Choroid plexus epithelial cell (primary cell): Measurements from ENCODE around the gene GASK1A.
A peak's percentile ranks its signal among the peaks of the same experiment; 100 is the strongest.

Source experiments
- DNase-seq: peaks from one replicate; pipeline ENCODE4 v3.0.0-alpha.2; 2010; ENCODE audit warnings: low read depth
- H3K4me3 ChIP-seq: 2 replicates; pipeline ENCODE4 v1.5.1; 2011; ENCODE audit warnings: low read depth, mild to moderate bottlenecking, control low read depth, low read length, moderate library complexity
- TF ChIP-seq, protein P1 (sequence below): conservative IDR thresholded peaks from 2 replicates; pipeline ENCODE4 v1.5.1; 2011; ENCODE audit warnings: low read depth, mild to moderate bottlenecking, control low read depth, inconsistent platforms, low read length, moderate library complexity

The GASK1A gene

DNA sequence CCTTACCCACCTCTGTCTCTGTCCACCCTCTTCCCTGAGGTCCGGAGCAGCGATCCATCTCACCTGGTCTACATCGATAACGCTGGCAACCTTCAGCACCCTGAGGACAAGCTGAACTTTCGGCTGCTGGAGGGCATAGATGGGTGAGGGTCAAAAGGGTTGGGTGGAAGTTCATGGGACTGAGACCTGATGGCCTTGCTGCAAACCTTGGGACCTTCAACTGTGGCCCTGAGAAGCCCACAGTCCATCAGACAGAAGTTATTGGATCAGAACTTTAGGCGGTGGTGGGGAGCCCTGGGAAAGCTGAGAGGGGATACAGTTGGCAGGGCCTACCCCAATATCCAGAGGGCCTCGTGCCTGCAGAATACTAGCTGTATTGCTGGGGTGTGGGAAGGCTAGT, 76.3 kb downstream of the GASK1A start:
- no peak overlapping the region for H3K4me3 ChIP-seq
- DNase-seq, result no peak
- TF ChIP-seq, protein P1, sequence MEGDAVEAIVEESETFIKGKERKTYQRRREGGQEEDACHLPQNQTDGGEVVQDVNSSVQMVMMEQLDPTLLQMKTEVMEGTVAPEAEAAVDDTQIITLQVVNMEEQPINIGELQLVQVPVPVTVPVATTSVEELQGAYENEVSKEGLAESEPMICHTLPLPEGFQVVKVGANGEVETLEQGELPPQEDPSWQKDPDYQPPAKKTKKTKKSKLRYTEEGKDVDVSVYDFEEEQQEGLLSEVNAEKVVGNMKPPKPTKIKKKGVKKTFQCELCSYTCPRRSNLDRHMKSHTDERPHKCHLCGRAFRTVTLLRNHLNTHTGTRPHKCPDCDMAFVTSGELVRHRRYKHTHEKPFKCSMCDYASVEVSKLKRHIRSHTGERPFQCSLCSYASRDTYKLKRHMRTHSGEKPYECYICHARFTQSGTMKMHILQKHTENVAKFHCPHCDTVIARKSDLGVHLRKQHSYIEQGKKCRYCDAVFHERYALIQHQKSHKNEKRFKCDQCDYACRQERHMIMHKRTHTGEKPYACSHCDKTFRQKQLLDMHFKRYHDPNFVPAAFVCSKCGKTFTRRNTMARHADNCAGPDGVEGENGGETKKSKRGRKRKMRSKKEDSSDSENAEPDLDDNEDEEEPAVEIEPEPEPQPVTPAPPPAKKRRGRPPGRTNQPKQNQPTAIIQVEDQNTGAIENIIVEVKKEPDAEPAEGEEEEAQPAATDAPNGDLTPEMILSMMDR, result no peak

DNA sequence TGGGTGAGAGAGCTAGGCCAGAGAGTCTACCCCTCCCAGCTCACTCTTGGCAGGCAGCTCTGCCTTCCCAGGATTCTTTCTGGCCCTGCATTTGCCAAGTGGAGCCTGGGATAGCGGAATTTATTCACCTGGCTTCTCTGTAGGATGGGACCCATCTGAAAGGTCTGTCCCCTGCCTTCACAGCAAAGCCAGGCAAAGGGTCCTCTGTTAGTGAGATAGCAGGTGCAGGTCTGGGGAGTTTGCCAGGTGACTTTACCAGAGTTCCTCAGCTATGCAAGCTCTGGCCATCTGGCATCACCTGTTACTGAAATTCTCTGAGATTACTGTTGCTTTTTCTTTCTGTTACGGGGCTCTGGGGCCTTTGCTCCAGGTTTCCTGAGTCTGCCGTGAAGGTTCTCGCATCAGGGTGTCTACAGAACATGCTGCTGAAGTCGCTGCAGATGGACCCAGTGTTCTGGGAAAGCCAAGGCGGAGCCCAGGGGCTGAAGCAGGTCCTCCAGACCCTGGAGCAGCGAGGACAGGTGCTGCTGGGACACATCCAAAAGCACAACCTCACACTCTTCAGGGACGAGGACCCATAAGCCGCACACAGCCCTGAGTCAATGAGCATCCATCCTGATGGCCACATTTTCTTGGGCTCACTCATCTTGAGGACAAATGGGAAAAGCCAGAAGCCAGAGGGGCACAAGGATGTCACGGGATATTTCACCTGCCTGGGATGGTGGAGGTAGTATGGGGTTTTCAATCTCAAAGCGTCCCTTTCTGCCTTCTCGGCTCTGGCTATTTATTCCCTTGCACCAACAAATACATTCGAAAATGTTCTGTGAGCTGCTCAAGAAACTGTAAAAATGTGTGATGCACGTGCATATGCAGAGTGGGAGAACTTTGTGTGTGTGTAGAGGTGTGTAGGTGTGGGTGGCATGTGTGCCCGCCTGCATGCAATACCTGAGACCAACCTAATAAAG, 77.0 kb downstream of the GASK1A start:
- no peak overlapping the region for H3K4me3 ChIP-seq
- TF ChIP-seq, protein P1, result no peak
- no peak for DNase-seq

DNA sequence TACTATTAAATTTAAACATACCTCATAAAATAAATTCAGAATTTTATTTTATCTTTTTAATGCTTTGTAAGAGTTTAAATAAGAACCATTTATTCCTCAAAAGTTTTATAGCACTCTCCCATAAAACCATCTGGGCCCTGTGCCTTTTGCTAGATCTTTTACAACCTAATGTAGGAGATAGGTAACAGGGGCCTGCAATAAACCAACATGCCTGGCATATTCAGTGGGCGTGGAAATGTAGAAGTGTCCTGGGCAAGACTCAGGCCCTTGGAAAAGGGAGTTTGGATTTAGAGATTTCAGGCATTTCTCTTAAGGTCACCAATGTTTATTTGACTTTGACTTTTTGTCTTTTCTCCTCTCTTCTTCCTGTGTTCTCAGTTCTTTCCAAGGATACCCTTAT, 80.3 kb downstream of the GASK1A start:
- TF ChIP-seq, protein P1, result no peak
- DNase-seq, result no peak
- no peak overlapping the region for H3K4me3 ChIP-seq

DNA sequence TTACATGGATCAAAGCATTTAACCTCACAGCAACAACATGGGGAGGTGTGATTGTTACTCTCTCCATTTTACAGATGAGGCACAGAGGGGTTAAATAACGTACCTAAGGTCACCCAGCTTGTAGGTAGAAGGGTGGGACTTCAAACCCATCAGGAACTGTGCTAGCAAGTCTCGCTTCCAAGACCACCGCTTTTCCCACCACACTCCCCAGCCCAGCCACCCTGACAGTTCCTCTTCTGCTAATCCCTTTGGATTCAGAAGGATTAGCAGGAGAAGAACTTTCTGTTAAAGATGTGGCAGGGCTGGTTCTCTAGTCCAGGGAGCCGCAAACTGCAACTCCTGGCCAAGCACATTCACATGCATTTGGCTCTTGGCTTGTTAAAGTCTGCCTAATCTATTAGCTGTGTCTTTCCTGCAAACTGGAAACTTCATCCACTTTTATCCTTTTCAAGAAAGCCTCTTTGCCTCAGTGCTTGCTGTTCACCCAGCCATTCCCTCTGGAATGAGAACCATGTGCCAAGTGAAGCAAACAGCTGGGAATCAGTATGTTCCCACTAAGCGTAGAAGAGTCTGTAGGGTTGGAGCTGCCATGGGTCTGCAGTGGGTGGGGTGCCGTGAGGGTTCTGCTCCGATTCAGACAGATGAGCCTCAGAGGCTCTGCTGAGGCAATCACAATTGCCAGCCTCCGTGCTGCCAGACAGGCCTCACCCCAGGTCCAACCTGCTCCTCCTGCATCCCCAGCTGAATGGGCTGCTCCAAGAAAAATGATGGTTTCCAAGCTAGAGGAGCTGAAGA, 82.2 kb downstream of the GASK1A start:
- DNase-seq, result no peak
- TF ChIP-seq, protein P1, result no peak
- H3K4me3 ChIP-seq, result no peak overlapping the region

DNA sequence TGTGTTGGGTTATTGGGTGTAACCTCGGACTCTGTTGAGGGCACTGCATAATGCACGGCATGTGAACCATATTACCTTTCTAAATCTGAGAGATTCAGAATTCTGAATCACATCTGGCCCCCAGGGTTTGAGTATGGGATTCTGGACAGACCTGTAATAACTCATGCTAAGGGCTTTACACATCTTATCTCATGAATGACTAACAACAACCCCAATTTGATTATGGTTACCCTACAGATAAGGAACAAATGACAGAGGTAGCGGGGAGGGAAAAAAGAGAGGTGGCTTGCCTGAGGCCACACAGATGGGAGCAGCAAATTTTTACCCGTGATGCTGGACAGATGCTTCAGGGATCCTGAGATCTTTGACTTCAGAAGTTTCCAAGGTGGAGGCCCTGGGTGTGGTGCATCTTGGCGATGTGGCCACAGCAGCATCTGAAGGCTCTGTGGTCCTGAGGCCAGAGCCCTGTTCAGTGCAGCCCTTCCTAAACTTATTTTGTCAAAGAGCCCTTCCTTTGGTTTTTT, 83.0 kb downstream of the GASK1A start:
- TF ChIP-seq, protein P1, result no peak
- DNase-seq, result no peak
- no peak overlapping the region for H3K4me3 ChIP-seq

DNA sequence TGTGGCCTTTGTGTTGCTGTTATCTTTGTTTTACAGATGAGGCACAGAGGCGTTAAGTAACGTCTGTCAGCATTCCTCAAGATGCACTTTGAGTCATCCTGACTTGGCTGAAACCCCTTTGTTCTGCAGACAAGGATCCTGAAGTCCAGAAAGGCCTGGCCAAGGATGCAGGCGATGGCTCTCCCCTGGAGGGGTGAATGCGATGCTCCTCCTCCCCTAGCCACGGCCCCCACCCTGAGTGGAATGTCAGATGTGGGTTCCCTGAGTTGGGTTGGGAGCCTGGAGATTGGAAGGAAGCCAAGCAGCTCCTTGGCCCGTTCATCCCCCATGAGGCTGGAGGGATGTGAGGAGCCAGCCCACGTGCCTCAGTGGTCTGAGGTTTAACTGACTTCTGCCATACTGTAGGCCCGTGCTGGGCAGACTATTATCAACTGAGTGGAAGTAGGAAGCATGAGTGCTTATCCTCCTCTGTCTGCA, 83.5 kb downstream of the GASK1A start:
- H3K4me3 ChIP-seq, result no peak overlapping the region
- TF ChIP-seq, protein P1, result no peak
- peak; percentile 7 for DNase-seq
